ENCODE results near the gene NPIPA3.
"Not testable (repeated sequence)": the region's sequence is repeated elsewhere in the genome, so short reads cannot be mapped to it uniquely, and the experiment has no call there.

NPIPA3 gene

GRCh38 chr16:14742273-14743128, 39.3 kb downstream of the NPIPA3 start, which contains the start of gene NPIPA2:
NPIPA2 (plus strand) TSS chr16:14742533; CDS start chr16:14748066, 5,533 bp downstream.
- not testable (repeated sequence) for DNase-seq

GRCh38 chr16:14773654-14774053, 70.4 kb downstream of the NPIPA3 start:
- DNase-seq: not testable (repeated sequence)

GRCh38 chr16:14775624-14776023, 72.4 kb downstream of the NPIPA3 start:
- DNase-seq: not testable (repeated sequence)

Measured in activated T-cell treated with anti-CD3 and anti-CD28 coated beads for 4 hours (primary cell).